ENCODE results near the gene APEH.
A peak's percentile ranks its signal among the peaks of the same experiment; 100 is the strongest.

APEH gene

DNA sequence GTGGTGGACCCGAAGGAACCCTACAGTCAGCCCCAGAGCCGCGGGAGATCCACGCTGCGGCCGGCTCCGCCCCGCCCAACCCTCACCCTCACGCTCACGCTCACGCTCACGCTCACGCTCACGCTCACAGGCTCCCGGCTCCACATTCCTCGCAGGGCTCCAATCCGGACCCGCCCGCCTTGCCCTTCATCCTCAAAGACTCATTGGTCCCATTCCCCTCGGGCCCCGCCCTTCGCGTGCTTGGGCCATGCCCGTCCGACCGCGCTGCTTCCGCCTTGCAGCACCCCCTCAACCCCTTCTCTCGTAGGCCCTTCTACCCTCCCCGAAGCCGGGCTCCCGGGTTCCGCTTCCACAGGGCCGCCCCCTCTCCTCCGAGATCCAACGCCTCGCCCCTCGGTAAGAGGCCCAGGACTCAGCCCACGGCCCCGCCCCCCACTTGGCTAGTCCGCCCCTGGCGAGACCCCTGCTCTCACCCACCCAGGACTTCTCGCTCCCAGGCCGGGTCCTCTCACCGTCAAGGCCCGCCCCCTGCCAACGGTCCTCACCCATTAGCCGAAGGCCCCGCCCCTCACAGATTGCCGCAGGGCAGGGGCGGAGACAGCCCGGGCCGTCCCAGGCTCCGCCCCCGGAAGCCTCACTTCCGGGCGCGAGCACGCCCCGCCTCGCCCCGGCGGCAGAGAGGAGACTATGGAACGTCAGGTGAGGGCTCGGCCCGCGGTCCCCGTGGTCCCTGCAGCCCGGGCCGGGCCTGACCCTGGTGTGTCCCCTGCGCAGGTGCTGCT, at the start of gene APEH:
TSS of gene APEH (plus strand) at position 637 of the 782 bp plus-strand sequence. CDS start at position 688, 51 bp downstream.
- peak; percentile 98 for DNase-seq (ENCODE audit: low spot score)

DNA sequence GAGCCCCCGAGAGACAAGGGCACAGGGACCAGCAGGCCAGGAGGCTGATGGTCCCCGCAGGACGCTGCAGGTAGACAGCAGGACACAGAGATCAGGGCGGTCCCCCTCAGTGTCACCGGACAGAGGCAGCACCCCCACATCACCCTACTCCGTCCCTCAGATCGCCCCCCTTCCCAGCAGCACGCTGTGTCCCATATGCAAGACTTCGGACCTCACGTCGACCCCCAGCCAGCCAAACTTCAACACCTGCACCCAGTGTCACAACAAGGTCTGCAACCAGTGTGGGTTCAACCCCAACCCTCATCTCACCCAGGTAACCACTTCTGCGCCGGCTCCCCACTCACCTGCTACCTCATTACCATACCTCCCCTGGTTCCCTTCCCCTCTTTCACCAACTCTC, 49.1 kb upstream of the APEH start:
- no peak for DNase-seq (ENCODE audit: low spot score)

DNA sequence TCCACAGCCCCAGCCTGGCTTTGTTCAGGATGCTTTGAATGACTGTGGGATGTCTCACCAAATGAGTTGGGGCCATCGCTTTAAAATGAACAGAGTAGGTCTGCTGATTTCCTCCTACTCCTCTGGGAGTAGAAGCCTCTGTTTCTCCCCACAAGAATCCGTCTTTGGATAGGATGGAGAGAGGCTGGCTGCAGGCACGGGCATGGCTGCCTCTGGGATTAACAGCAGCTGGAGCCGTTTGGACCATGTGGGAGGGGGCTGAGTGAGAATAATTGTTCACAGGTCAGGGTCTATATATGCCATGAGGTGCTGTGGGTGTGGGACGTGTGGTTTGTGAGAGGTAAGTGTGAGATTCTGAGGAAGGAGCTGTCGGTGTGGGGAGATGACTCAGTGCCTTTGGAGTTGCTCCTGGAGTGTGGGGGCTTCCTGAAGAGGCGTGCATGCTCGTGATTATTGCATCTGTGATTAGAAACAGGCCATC, 48.0 kb upstream of the APEH start:
- DNase-seq (ENCODE audit: low spot score): no peak

DNA sequence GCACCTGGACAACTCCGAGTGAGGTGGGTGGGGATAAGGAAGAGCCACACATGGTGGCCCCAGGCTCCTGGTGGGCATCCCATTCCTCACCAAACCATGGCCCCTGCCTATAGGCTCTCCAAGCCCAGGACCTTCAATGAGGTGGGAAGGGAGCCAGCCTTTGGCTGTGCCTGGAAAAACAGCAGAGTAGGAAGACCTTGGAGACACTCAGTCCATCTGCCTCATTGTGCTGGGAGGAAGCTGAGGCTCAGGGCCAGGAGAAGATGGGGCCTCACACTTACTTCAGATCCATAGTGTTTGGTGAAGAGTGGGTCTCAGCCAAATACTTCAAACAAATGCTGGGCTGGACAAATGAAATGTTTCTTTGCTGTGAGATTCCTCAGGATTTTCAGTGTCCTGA, 47.4 kb upstream of the APEH start:
- no peak for DNase-seq (ENCODE audit: low spot score)

DNA sequence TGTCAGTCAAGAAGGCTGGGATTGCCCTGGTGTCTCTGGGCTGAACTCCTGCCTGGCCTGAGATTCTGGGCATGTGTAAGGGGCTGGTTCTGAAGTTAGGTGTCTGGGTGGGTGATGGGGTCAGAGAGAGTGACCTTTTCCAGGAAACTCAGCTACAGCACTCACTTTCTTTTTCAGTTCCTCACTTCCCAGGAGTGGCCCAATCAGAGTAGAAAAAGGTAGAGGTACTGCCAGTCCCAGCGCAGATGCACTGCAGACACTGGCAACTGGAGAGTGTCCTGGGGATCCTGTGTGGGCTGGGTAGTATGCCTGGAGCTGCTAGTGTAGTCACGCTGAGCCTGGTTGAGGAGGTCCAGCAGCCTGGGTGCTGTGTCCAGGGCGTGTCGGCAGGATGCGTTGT, 46.5 kb upstream of the APEH start:
- no peak for DNase-seq (ENCODE audit: low spot score)

DNA sequence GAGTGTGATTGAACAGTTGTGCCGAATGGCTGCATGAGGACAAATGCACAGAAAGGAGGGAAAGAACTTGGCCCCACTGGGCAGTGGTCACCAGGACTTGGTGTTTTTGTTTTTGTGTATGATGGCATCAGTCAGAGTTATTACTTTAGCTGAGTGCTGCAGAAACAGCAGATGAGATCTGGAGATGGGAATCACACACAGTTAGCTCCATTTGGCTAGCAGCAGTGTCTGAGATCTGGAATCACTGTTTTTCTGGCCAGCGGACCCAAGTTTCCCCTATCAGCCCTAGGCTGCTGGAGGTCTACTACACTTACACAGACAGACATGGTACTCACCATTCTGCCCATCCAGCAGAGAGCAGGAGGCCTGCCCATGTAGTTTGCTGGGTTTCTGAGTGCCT, 45.9 kb upstream of the APEH start:
- no peak for DNase-seq (ENCODE audit: low spot score)

DNA sequence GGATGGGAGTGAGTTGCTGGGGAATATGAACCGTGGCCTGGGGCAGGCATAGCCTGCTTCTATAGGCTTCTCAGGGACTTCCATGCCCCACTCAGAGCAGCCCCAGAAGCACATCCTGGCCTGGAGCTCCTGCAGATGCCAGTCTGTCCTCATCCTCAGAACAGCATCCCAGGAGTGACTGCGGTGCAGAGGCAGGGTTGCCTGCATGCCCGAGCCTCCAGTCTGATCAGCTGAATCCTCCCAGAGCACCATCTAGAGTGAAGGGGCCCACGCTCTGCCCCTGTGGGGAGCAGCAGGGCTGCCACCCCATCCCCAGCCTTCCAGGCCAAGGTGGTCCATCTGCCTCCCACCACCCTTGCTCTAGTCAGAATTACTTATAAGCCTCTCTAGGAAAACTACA, 44.7 kb upstream of the APEH start:
- no peak for DNase-seq (ENCODE audit: low spot score)

DNA sequence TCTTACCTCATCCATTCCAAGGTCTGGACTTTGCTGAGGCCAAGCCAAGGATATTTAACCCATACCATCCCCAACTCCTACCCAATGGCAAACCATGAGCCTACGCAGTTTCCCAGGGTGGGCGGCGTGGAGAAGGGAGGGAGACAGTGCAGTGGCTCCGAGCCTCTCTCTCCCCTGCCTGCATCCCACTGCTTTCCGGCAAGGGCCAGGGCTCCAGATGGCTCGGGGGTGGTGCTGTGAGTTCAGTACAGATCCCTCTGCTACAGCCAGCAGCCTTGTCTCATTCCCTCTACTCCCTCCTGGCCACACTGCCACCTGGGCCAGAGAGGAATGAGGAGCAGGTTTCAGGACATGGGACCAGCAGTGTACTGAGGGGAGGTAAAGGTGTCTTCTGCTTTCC, 44.3 kb upstream of the APEH start:
- DNase-seq (ENCODE audit: low spot score): no peak

DNA sequence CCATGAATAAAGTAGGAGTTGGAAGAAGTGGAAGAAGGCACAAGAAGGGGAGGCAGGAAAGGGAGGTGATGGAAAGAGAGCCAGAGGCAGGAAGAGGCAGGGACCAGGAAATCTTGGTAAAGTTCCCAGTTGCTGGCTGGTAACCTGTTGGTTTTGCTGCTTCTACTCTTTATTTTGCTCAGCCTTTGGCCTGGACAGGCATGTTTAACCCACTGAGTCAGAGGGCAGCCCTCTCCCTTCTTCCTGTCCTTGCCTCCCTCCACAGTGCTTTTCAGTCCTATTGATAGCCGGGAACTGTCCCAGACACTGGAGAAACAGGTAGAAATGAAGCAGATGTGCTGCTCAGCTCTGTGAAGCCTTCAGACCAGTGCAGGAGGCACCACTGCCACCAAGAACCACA, 43.4 kb upstream of the APEH start:
- no peak for DNase-seq (ENCODE audit: low spot score)

DNA sequence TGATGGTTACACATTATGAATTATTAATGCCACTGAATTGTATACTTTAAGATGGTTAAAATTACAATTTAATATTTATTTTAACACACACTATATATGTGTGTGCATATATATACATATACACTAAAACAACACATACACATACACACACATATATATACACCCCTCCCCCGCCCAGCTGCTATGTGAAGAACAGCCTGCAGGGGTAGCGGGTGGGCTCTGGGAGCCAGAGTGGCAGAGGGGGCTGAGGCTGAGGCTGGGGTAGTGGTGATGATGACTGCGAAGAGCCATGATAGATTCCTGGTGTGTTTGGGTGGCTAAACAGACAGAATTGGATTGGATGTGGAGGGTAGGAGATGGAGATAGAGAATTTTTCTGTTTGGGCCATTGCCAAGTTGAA, 39.4 kb upstream of the APEH start:
- DNase-seq (ENCODE audit: low spot score): no peak

DNA sequence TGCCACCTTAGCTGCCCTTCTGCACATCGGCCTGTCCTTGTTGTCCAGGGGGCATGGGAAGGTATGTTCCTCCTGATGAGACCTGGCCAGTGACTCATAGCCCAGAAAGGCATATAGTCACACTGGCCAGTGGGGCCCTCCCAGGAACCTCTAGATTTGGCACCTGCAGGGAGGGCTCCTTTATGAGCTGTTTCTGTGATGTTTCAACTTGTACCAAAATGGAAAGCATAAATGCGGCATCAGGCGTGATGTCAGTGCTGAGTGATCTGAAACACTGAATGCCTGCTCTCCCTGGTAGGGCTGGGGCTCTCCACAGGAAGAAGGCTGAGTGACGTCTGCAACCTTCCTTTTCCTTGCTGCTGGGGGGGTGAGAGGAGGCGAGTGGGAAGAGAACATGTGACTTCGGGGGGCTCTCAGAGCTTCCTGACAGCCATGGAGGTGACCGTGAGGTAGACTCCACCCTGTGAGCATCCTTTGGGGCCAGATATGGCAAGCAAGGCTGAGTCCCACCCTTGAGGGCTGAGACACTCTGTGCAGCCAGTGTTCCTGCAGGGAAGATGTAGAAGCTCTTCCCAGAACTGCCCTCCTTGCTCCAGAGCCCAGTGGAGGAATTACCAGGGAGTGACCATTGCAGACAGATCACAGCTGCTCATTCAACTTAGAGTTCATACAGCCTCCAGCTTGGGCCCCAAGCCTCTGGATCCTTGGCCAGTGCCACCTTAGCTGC, 37.1 kb upstream of the APEH start:
- no peak for DNase-seq (ENCODE audit: low spot score)

DNA sequence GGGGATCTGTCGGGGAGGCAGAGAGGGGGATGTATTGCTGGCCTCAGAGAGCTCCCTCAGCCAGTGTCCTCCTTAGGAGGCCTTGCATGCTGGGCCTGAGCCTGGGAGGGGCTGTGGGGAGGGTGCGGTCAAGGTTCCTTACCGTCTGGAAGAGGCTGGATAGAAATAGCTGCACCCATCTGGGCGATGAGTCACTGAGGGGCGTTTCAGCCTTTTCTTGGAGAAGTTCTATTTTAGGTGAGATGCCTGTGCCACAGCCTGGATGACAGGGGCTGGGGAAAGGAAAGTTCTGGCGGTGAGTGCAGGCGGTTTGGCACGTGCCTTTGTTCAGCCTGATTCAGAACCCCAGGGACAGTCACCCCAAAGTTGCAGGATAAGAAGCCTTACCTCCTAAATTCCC, 35.7 kb upstream of the APEH start:
- DNase-seq (ENCODE audit: low spot score): peak; percentile 9

DNA sequence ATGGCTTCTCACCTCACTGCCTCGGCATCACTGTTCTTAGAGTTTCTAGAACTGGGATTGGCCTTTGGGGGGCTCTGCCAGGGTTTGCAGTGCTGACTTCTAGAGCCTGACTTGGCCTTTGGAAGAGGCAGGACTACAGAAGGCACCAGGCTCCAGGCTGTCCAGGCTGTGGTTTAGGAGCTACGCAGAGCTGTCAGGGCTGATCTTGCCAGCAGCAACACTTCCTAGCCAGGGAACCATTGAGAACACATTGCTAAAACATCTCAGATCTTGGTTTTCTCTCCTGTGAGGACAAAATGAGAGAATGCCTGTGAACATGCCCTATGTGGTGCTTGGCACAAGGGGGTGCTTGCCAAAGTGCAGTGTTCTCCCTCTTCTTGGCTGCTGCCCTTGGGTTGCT, 34.6 kb upstream of the APEH start:
- DNase-seq (ENCODE audit: low spot score): no peak

DNA sequence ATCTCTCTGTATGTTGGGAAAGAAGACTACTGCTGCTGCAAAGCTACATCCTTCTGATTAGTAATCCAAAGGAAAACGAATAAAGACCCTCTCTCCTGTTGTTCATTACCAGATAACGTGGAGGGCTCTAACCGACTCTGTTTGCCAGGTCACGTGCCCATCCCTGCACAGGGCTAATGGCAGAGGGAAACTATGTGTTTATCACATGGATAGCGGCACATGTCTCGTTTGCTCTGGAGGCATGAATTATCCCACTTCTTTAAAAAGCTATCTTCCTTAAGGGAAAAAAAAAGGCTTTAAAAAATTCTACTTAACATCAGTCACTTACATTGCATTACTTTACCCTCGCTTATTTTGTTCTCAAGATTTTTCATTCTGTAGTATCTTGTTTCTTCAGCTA, 32.9 kb upstream of the APEH start:
- DNase-seq (ENCODE audit: low spot score): no peak

DNA sequence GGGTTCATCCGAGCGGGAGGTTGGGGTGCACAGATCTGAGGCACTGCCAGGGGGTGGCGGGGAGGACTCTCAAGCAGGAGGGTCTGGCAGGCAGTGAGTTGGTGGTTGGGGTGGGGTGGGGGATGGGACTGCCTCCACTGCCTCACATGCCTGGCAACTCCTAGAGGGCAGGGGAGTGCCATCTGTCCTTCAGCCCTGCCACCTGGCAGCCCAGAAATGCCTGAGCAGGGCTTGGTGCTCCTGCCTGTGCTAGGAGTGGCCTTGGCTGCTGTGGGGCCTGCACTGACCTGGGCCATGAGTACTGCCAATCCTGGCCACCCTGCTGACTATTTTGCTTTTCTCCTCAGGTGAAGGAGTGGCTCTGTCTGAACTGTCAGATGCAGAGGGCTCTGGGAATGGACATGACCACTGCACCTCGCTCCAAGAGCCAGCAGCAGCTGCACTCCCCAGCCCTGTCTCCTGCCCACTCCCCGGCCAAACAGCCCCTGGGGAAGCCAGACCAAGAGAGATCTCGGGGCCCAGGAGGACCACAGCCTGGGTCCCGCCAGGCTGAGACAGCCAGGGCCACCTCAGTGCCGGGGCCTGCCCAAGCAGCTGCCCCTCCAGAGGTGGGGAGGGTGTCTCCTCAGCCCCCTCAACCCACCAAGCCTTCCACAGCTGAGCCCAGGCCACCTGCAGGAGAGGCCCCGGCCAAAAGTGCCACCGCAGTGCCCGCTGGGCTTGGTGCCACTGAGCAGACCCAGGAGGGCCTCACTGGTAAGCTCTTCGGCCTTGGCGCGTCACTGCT, 32.0 kb upstream of the APEH start:
- DNase-seq (ENCODE audit: low spot score): no peak

DNA sequence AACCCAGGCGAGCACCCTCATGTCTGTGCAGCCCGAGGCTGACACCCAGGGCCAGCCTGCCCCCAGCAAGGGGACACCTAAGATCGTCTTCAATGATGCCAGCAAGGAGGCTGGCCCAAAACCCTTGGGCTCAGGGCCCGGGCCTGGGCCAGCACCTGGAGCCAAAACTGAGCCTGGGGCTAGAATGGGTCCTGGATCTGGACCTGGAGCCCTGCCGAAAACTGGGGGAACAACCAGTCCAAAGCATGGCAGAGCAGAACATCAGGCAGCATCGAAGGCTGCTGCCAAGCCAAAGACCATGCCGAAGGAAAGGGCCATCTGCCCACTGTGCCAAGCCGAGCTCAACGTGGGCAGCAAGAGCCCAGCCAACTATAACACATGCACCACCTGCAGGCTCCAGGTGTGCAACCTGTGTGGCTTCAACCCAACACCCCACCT, 31.4 kb upstream of the APEH start:
- no peak for DNase-seq (ENCODE audit: low spot score)

DNA sequence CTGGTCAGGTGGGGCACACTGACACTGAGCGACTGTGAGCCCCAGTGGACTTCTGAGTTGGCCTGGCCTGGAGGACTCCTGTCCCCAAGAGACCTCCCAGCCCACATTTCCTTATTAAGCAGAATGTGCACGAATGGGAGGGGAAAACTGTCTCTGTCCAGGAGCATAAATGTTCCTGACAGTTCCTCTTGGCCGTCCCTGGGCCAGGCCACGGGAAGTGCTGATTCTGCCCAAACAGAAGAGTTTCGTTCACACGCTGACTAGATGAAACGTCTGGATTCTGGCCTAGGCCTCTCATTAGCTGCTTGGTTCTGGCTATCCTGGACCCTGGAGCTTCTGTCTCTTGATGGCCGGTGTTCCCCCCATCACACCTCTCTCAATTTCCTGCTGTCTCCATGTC, 29.5 kb upstream of the APEH start:
- no peak for DNase-seq (ENCODE audit: low spot score)

DNA sequence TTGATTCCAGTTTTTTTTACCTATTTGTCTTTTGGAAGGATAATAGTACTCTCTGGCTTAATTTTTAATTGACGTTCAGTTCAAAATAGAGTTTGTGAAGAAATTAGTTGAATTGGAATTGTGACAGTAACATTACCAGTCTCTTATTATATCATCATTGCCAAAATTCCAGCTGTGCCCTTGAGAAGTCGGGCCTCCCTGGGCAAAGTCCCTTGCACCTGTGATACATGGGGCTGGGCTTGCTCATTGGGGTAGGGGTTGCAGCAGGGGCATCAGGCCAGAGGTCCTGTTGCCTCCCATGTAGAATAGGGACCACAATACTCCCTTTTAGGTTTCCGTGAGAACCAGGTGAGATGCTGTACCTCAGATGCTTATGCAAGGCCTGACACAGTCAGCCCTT, 27.9 kb upstream of the APEH start:
- DNase-seq (ENCODE audit: low spot score): no peak

DNA sequence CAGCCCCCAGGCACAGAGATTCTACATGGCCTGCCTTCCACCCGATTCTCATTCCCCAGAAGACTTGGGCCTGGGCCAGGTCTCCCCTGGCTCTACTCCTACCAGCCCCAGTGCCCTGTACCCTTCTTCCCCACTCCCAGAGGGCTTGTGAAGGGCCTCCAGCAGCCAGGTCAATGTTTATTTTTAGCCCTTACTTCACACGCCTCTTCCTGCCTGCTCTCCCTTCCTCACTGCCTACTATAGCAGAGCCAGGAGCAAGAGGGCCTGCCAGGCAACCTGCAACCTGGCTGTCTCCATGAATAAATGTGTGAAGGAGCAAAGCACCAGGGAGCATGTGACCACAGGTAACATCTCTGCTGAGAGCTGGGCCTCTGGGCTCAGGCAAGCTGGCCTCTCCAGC, 26.4 kb upstream of the APEH start:
- no peak for DNase-seq (ENCODE audit: low spot score)

DNA sequence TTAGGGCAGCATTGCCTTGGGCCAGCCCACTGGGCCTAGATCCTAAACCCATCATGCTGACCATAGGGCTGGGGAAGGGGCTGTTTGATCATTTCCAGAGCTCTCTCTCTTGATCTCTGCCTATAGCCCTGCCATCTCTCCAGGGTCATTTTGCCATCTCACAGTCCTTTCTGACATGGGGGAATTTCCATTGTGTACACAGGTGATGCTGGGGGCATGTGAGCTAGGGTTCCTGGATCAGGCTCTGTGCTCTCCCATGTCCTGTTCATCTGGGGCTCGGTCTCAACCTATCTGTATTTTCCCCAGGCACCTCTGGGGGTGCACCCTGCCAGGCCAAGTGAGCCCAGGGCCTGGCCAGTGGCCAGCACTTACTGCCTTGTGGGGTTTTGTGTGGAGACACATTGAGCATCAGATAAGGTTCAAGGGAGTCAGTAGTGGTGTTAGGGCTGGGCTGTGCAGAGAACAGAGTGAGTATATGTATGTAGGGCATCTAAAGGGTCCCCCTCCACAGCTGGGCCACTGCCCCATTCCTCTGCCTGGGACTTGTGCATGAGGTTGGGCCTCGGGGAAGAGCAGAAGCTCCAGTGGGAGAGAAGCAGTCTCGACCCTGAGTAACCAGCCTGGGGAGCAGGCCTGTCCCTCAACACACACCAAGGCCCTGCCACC, 25.7 kb upstream of the APEH start:
- no peak for DNase-seq (ENCODE audit: low spot score)

DNA sequence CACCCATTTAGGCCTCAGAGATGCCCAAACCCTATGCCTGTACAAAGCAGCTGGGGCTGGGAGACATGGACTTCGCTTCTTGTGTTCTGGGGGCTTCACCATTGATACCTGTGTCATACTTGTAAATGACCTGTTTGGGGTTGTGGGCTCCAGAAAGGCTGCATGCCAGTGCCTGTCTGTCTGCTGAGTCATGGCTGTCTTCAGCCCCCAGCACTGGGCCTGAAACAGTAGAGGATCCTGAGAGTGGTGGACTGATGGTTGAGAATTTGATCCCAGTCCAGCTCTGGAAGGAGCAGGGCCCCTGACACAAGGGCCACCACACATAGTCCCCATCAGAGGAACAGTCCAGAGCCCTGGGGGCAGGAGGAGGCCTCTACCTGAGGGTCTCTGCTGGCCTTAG, 24.6 kb upstream of the APEH start:
- no peak for DNase-seq (ENCODE audit: low spot score)

DNA sequence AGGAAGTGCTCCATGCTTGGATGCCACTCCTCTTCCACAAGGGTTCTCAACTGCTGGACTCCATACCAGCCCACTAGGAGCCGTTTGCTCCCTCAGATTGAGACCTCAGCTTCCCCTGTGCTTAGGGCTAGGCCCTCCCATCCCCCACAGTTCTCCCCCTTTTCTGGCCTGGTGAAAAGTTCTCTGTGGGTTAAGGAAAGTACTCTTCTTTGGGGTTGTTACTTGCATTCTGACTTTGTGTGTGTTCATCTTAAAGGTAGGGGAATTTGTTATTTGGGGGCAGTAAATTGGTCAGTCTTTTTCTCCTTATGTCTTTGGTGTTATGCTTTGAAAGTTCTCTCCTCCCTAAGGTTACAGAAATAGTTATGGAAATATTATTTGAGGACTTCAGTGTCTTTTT, 24.0 kb upstream of the APEH start:
- DNase-seq (ENCODE audit: low spot score): no peak
